GM18870 (cell line): ENCODE results near the gene TBL2.
"Not testable (repeated sequence)": the region's sequence is repeated elsewhere in the genome, so short reads cannot be mapped to it uniquely, and the experiment has no call there.

Experiments used
- ATAC-seq: cut with Tn5 transposase; IDR thresholded peaks from one replicate; pipeline ENCODE4 v1.9.1; 2021; ENCODE audit warnings: moderate library complexity; ENCODE audit not compliant: unreplicated experiment

The TBL2 gene

DNA sequence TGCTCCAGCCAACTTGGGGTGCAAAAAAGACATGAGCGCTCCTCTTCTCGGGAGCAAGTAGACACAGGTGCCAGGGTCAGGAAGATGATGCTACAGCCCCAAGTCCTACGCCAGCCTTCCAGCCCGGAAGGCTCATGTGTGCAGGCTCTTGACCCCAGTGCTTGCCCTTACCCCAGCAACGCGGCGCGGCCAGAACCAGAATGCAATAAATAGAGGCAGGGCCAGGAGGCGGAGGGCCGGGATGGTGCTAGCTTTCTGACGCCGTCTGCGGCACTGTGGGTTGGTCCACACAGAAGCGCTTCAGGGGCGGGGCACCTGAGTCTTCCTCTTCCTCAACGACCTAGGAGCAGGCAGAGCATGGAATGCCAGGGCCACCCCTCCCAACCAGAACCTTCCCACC is 41.3 kb downstream of the TBL2 start:
- ATAC-seq: no peak

DNA sequence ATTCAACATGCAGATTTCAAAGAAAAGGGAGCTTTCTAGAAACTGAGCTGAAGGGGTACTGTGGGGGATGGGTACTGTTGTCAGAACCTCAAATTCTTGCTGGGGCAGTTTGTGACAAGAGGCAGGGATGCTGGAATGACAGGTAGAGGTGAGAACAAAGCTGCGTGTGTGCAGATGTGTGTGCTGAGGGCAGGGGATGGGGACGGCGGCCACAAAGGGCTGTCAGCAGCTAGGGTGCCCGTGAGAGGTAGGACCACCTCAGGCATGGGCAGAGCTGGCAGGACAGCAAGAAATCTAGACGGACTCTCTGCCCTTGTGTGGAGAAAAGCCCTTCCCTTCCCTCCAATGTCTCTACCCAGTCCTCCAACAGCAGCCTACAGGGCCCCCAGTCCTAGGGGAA is 41.9 kb downstream of the TBL2 start:
- no peak for ATAC-seq

DNA sequence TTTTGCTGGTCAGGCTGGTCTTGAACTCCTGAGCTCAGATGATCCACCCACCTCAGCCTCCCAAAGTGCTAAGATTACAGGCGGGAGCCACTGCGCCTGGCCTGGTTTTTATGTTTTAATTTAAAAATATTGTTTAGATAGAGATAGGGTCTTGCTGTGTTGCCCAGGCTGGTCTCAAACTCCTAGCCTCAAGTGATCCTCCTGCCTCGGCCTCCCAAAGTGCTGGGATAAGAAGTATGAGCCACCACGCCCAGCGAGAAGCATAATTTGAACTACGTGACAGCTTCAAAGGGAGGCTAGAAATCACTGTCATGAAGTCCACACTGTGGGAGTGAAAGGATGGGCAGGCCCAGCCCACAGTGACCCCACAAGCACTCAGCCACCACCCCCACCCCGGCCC is 42.5 kb downstream of the TBL2 start:
- ATAC-seq: not testable (repeated sequence)

DNA sequence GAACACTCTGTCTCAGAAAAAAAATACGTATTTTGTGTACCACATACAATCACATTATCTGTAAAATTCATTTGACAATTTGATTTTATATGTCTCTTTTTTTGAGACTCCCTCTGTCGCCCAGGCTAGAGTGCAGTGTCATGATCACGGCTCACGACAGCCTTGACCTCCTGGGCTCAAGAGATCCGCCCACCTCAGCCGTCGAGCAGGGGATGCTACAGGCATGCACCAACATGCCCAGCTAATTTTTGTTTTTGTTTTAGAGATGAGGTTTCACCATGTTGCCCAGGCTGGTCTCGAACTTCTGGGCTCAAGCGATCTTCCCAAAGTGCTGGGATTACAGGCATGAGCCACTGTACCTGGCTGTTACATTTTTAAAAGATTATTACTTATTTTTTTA is 44.6 kb downstream of the TBL2 start:
- ATAC-seq: no peak

DNA sequence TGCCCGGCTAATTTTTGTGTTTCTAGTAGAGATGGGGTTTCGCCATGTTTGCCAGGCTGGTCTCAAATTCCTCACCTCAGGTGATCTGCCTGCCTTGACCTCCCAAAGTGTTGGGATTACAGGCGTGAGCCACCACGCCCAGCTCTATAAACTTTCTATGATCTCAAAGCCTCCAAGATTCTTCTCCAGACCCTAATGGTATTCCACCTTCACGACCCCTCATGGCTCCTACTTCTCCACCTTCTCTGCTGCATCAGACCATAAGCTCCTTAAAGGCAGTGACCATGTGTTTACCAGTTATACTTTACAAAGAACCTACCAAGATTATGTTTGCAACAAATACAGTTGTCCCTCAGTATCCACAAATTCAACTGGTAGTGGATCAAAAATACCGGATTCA is 46.2 kb downstream of the TBL2 start:
- ATAC-seq: no peak

DNA sequence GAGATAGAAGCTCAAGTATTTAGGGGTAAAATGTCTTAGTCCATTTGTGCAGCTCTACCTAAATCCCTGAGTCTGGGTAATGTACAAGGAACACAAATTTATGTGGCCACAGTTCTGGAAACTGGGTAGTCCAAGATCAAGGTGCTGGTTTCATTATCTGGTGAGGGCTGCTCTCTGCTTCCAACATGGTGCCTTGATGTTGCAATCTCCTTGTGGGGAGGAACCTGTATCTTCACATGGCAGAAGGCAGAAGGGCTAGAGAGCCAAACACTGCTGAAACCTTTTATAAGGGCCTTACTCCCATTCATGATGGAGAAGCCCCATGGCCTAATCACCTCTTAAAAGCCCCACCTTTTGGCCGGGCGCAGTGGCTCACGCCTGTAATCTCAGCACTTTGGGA is 47.6 kb downstream of the TBL2 start:
- no peak for ATAC-seq

DNA sequence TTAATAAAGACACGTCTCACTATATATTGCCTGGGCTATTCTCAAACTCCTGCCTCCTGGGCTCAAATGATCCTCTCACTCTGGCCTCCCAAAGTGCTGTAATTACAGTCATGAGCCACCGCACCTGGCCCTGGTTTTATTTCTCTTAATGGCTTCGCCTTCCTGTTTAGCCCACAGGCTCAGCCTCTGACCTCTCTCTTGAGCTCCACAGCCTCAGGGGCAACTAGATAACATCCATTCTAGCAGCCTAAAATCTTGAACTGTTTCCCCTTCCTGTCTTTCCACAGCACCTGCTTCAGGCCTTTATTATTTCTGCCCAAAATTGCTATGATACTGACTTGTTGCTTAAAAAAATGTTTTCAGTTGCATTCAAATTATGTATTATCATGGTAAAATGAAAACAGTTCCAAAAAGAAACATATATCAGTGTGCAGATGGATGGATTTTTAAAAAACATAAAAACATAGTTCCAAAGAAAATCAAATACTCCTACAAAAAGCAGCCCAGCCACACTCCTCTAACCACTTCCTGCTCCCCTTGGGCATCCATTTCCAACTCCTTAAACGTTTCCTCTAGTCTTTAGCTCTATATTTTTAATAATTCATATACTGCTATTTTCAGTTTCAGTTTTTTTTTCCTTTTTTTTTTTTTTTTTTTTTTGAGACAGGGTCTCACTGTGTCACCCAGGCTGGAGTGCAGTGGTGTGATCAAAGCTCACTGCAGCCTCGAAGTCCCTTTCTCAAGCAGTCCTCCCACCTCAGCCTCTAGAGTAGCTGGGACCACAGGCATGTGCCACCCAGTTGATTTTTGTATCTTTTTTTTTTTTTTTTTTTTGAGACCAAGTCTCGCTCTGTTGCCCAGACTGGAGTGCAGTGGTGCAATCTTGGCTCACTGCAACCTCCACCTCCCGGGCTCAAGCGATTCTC is 51.2 kb downstream of the TBL2 start:
- ATAC-seq: no peak

DNA sequence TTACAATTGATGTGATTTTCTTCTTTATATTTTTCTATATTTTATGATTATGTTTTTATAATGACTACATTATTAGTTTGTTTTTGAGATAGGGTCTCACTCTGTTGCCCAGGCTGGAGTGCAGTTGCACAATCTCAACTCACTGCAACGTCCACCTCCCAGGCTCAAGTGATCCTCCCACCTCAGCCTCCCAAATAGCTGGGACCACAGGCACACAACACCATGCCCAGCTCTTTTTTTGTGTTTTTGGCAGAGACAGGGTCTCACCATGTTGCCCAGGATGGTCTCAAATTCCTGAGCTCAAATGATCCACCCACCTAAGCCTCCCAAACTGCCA is 52.3 kb downstream of the TBL2 start:
- ATAC-seq: not testable (repeated sequence)

DNA sequence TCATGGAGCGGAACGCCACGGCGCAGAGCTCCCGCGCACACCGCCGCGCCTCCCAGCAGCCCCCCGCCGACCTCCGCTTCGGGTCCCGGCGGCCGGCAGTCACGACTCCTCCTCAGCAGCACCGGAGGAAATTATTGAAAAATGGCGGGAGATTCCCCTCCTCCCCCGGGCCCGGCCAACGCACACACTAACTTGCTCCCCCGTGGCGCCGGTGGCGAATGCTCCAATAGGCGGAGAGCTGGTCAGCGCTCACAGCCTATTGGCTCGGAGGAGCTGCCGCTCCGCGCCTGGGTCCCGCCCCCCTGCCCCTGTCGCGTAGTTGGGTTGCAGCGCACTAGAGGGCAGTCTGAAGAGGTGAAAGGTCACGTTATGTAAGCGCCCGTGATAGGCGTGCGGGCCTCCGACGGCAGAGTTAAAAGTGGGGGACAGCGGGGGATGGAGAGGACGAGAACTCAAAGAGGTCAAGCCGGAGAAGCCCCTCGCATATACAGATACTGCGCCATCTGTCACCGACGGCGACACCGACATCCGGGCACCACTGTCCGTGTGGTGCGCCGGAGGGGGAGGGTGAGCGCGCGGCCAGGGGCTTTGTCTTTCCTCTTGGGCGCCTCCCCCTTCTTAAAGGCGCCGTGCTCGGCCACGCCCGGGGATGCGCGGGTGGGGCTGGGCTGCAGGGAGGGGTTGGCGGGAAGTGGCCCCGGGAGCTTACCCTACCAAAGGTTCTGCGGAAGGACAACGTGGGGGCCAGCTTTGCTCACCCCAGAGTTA is 56.1 kb downstream of the TBL2 start, which contains the start of gene BAZ1B:
TSS of gene BAZ1B (minus strand) at position 189 of the 768 bp plus-strand sequence. CDS start 360 bp downstream, outside the sequence.
- peak; percentile 71 for ATAC-seq

DNA sequence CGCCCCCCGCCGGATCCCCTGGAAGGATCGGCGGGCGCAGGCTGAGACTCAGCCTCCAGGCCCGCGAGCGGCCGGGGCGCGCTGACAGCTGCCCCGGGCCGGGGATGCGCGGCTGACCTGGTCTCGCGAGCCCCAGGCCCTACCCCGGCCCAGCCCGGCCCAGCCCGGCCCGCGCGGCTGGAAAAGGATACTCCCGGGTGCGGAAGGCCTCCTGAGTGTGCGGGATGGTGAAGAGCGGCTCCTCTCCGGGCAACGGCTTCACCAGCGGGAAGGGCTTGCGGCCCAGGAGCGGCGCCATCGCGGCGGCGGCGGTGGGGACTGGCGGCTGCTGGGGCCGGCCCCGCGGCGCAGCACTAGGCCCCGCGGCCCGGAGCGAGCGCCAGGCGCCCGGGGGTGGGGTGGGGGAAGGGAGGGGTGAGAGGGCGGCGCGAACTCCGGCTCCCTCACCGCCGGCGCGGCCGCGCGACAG is 56.7 kb downstream of the TBL2 start:
- peak; percentile 27 for ATAC-seq

DNA sequence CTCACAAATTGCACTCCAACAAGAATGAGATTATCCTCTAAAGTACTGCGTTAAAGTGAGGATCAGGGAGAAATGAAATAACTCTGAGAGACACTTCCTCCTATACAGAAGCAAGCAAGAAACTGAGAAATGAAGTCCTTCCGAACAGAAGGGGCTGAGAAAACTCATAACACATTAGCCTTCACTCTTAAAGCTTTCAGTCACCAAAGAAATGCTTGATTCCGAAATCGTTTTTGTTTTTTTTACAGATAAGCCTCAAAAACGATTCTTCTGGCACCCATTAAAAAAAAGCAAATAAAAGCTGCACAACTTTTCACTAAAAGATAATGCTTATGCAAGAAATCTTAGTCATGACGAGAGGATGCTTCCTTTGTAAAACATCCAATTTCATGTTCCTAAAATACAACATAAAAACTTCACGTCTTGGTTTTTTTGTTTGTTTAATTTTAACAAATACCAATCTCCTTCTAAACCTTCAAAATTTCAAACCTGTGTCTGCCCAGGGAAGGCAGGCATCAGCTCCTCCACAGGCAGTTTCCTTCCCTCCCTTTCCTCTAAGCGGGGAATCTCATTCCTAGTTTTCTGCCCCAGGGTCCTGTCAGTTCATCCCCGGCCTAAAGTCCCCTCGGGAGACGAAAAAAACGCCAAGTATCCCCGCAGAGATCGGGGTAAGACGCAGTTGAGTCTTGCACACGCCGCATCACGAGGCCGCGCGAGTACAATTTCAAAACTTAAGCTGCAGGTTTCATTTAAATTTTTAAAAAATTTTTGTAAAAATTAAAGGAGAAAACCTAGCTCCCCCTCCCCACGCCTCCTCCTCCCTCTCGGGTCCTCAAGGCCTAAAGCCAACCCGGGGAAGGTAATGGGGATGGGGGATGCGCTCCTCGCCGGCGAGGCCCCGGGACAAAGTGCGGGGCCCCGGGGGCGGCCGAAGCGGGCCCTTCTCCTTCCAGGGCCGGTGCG is 57.4 kb downstream of the TBL2 start:
- no peak for ATAC-seq

DNA sequence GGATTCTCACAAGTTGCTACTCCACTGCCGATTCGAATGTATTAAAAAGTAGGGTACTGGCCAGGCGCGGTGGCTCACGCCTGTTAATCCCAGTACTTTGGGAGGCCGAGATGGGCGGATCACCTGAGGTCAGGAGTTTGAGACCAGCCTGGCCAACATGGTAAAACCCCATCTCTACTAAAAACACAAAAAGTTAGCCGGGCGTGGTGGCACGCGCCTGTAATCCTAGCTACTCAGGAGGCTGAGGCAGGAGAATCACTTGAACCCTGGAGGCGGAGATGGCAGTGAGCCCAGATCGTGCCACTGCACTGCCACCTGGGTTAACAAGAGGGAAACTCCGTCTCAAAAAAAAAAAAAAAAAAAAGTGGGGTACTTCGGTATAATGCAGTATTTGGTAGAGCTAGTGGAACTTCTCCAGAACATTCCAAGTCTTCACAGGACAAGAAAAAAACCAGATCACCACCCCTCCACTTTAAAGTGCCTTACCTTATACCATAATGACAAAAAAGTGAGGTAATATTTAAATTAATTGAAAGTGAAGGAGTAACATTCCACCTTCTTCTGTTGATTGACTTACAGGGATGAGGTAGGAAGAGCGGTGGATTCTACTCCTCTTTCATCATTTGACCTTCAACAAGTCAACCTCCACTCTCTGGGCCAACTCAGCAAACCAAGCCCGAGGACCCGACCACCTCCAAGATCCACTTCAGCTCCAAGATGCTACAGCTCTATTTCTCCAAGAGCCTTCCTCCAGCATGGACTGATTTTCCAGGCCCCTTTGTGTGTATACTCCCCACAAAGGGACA is 58.3 kb downstream of the TBL2 start:
- ATAC-seq: no peak

DNA sequence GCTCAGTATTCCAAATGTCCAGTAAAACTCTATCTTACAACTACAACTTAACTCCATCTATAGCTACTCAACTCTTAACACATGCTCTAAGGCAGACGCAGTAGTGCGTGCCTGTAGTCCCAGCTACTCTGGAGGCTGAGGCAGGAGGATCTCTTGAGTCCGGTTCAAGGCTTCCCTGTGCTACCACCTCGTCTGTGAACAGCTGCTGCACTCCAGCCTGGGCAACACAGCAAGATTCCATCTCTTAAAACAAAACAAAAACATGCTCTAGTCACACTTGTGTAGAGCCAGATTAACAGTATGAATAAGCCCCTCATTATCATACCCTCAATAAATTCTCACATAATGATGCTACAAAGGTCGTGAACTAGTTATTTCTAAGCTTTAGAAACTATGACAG is 59.9 kb downstream of the TBL2 start:
- ATAC-seq: no peak
